GM21619 (cell line): Measurements from ENCODE around the gene FOXK2.
"Not testable (repeated sequence)": the region's sequence is repeated elsewhere in the genome, so short reads cannot be mapped to it uniquely, and the experiment has no call there.

ENCODE experiments used
- ATAC-seq: cut with Tn5 transposase; IDR thresholded peaks from one replicate; pipeline ENCODE4 v1.9.1; 2021; ENCODE audit not compliant: unreplicated experiment

The FOXK2 gene

DNA sequence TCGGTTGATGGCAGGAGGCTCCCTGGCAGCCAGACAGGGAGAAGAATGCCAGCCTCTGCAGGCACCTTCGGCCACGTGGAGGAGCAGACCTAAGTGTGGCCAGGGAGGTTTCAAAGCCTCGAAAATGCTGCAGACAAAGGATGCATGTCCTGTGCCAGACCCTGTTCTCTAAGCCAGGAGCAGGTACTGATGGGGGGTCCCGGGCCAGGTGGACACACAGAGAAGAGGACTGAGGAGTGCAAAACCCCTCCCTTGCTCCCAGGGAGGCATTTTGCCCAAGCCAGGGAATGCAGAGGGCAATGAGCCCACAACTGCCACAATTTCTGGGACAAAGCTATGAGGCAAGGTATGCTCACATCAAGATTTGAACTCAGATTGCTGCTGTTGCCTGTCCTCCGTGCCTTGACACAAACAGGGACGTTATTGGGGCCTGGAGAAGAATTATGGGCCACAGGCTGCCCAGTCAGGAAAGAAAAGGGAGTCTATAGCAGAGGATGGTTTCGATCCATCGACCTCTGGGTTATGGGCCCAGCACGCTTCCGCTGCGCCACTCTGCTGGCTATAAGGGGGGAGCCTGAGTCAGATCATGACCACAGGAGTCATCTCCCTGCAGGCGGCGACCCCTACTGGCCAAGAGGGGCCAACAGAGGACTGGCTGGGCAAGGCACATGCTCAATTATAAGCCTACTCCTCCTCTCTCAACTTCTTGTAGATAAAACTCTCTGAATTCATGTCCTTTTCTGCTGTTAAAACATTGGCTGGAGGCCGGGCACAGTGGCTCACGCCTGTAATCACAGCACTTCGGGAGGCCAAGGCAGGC is 25.1 kb upstream of the FOXK2 start:
- ATAC-seq = peak; percentile 46

DNA sequence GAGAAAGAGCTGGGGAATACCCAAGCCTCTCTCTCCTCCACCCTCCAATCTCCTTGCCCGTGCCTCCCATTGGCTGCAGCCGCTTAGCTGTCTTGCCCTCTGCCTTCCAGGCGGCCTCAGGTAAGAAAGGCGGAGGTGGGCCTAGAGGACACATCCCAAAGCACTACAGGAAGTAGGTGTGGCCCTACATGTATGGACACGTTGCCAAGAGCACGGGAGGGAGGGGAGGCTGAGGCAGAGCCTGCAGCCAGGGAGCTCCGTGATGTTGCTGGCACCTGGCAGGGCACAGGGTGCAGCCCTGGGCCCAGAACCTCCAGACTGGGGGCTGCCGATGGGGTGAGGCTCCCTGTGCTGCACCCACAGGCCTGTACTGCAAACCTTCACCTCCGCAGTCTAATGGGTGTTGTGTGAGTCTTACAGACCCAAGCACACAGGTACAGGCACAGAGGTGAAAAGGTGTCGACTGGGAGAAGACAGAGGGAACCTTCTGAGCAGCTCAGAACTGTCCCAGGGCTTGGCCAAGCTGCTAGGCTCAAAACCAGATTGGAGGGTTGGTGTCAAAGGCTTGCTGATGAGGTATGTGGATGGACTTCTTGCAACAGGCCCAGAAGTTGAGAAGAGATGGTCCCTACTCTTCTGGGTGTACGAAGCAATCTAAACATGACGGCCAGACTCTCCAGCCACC is 23.5 kb upstream of the FOXK2 start:
- no peak for ATAC-seq

- peak; percentile 56 for ATAC-seq
These were observed 22.8 kb upstream of the FOXK2 start for GRCh38 chr17:82496529-82497434.

DNA sequence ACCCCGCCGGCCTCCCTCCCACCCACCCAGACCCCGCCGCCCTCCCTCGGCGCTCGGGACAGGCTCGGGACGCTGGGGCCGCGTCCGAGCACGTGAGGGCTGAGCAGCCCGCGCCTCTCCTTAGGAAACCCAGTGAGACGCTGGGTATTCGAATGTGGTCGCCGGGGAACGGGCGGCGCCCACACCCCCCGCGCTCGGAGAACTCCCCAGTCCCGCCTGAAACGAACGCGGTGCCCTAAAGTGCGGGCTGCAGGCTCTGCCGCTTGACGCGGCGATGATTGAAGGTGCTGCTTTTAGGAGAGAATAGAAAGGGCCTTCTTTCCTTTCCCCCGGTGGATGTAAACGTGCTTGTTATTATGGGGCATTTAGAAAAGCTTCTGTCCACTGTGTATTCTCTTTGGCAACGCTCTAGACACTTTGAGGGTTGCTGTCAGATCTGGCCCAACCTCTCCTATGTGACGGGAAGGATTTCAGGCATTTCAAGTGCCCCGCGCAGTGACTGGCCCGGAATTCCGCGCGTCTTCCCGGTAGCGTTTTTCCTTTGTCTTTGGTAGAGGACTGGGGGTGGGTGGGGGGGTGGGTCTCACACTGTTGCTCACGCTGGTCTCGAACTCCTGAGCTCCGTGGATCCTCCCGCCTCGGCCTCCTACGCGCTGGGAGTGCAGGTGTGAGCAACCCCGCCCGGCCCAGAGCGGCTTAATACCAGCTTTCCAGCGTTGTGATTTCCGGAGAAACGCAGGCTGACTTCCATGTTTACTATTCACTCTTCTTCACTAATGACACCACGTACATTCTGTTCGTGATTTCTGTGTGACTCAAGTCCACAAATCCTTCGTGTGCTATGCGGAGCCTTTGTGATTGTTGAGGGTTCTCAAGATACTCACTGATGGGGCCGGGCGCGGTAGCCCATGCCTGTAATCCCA is 21.8 kb upstream of the FOXK2 start:
- ATAC-seq = no peak

GRCh38 chr17:82502207-82502606 is 17.3 kb upstream of the FOXK2 start:
- ATAC-seq = no peak

DNA sequence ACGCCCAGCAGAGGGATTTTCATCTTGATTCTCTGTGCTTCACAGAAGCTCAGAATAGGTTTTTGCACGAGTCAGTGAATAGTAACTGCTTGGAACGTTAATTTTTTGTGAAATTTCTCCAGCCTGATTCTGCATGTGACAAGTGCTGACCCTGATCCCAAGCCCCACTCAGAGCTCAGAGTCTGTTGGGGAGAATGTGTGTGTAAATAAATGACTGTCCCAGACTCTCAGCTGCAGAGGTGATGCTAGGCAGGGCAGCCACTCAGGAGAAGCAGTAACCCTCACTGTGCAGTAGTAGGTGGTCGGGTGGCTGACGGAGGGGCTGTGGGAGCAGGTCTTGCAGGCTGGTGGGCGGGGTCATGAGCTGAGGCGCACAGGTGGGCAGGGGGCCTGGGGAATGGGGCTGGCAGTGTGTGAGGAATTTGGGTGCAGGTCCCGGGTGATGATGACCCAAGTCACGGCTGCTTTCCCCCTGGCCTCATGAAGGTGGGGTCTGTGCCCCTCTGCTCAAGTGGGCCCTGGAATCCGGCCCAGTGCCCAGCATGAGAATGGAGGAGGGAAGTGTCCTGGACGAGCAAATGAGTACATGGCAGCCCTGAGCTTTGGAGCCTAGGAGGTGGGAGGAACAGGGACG is 16.3 kb upstream of the FOXK2 start:
- ATAC-seq = no peak

GRCh38 chr17:82503728-82504308 is 15.7 kb upstream of the FOXK2 start:
- no peak for ATAC-seq

DNA sequence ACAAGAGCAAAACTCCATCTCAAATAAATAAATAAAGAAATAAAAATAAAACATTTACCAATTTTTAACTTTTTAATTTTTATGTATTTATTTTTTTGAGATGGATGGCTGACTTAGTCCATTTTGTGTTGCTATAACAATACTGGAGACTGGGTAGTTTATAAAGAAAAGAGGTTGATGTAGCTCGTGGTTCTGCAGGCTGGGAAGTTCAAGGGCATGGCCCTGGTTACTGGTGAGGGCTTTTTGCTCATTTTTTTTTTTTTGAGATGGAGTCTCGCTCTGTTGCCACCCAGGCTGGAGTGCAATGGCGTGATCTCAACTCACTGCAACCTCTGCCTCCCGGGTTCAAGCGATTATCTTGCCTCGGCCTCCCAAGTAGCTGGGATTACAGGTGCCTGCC is 14.2 kb upstream of the FOXK2 start:
- ATAC-seq = no peak

DNA sequence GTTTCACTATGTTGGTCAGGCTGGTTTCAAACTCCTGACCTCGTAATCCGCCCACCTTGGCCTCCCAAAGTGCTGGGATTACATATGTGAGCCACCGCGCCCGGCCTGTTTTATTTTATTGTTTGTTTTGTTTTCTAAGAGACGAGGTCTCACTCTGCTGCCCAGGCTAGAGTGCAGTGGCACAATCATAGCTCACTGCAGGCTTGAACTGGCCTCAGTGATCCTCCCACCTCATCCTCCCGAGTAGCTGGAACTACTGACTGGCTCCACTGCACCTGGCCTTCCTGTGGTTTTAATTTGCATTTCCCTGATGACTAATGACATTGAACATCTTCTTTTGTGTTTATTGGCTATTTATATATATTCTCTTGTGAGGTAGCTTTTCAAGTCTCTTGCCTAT is 13.1 kb upstream of the FOXK2 start:
- peak; percentile 85 for ATAC-seq

DNA sequence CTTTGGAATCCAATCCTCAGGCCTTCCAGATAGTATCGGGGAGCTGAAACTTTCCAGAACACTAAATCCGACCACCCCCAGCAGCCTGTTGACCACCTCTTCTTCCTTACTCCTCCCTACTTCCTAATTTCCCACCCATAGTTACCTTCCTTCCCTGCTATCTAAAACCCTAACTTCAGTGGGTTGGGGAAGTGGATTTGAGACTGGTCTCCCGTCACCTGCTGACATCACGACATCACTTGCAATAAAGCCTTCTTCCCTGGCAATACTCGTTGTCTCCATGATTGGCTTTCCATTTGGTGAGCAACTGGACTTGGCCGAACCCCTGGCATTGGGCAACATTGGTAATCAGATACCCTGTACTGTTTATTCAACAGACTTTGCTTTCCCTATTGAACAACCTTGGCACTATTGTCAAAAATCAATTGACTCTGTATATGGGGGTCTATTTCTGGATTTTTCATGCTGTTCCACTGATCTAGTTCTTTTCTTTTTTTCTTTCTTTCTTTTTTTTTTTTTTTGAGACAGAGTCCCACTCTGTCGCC is 11.8 kb upstream of the FOXK2 start:
- ATAC-seq = no peak

DNA sequence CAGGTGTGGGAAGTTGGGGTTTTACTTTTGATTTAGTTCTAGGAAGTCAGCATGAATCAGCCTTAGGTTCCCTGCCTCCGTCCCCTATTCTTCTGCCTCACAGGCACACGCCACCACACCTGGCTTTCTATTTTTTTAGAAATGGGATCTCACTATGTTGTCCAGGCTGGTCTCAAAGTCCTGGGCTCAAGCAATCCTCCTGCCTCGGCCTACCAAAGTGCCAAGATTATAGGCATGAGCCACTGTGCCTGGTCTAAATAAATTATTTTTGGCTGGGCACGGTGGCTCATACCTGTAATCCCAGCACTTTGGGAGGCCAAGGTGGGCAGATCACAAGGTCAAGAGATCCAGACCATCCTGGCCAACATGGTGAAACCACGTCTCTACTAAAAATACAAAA is 7.9 kb upstream of the FOXK2 start:
- not testable (repeated sequence) for ATAC-seq

GRCh38 chr17:82513864-82514263 is 5.7 kb upstream of the FOXK2 start:
- ATAC-seq = not testable (repeated sequence)

- no peak for ATAC-seq
These were observed 2.2 kb upstream of the FOXK2 start for GRCh38 chr17:82517230-82517865.

- ATAC-seq = no peak
These were observed 705 bp downstream of the FOXK2 start for GRCh38 chr17:82519971-82520903.

DNA sequence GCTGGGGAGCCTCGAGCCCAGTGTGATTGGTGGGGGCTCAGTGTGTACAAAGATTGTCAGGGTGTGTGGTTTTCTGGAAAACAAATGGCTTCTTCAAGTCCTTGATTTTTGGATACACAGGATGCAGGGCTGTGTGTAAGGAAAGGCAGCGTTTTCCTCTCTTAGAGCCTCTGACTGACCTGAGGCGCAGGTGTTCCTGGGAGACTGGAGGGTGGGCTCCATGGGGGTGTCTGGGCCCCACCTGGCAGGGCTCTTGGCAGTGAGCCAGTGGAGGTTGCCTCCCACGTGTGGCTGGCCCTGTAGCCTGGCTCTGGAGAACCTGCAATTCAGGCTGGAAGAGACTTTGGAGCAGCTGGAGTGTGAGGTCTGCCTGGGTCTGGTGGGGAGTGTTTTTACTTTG is 5.0 kb downstream of the FOXK2 start:
- no peak for ATAC-seq

DNA sequence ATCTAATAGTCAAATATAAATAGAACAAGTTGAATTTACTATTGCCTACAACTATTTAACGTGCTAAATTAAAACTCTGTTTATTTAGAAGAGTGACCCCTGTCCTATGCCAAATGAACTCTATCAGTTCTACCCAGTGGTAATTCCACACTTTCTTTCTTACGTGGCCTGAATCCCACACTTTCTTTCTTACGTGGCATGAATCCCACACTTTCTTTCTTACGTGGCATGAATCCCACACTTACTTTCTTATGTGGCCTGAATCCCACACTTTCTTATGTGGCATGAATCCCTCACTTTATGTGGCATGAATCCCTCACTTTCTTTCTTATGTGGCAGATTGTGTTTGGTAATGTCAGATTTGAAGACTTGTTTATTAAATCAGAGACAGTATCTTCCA is 6.2 kb downstream of the FOXK2 start:
- no peak for ATAC-seq

GRCh38 chr17:82527898-82528297 is 8.4 kb downstream of the FOXK2 start:
- ATAC-seq = no peak
